ENCODE data around the gene ADGRB2.

ADGRB2 gene

DNA sequence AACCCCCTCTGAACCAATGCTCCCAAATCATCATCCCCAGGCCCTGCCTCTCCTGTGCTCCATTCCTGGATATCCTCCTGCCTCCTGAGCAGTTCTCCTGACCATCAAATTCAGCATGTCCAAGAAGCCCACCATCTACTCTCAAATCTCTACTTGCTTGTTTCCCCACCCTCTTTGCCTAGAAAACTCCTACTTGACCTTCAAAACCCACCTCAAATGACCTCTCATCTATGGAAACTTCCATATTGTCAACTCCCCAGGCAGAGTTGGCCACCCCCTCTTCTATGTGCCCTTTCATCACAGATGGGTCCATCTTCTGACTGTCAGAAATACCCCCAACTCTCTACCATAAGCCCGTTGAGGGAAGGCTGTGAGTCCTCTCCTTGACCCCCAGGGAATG lies 16.8 kb downstream of the ADGRB2 start:
- DNase-seq (ENCODE audit: low read depth) = no peak

DNA sequence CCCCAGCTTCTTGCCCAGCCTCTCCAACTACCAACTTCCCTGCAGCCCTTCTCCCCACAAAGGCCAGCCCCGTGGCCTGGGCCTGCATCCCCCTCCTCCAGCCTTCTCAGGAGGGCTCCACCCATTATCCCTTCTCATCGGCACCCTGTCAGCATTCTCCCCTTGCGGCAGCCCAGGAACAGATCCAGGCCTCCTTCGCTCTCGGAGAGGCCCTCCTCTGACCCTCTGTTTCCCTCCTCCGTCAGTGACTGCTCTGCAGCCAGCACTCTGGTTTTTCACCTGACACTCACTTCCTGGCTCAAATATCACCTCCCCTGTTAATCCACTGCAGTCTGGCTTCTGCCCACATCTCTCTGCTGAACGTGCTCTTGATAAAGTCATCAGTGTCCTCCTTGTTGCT lies 17.5 kb downstream of the ADGRB2 start:
- no peak for DNase-seq (ENCODE audit: low read depth)

DNA sequence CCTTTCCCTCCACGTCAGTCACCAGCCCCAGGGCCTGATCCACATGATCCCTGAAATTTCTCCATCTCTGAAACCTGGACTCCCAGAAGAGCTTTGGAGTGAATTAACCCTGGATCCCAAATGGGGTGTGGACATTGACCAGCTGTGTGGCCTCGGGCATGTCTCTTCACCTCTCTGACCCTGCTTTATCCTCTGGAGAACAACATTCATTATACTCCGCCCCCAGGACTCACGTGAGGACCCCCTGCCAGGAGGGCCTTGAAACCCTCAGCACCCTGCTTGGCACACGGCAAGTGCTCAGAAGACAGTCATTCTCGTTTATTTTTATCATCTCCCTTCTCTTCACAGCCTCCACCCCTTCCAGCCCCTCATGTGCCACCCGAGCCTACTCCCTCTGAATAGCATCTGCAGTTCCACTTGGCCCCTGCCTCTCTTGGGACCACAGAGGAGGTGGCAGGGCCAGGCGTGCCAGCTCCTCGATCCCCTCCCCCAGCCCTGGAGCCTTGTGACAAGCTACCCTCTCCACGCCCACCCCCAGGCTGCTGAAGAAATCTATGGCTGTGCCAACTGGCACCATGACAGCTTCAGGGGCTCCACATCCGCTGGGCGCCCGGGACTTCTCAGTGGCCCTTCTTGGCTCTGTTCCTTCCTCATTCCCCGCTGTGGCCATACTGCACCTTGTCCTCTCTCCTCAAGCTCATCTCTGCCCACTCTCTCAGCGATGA lies 18.0 kb downstream of the ADGRB2 start:
- no peak for DNase-seq (ENCODE audit: low read depth)

DNA sequence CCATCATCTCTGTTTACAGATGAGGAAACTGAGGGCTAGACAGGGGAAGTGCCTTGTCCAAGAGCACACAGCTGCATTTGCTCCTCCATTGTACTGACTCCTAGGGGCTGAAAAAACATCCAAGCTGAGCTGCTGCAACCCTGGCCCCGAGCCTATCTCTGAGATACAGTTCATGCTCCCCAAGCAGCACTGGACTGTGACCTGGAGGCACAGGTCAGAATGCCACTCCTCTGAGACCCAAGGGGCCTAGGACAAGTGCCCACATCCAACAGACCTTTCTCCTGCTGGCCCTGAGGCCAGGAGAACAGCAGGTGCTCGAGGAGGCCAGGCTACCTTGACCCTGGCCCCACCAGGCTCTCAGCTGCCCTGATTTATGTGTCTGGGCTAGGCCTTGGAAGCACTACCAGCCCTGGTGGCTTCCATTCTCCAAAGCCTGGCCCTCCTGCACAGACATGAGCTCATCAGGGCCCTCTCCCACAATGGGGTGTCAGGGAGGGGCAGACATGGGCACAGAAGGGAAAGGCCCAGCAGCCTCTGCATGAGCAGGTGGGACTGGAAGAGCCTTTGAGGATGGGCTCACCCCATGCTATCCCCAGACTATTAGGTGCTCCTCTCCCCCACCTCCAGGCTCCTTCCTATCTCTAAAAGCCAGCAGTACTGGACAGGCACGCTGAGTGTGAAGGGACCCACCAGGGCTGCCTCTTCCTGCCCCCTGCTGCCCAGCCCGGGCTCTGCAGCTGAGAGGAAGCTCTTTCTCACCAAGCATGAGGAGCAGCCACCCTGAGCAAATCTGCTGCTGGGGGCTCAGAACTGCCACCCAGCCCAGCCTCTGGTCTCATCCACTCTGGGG lies 18.8 kb downstream of the ADGRB2 start:
- peak; percentile 72 for DNase-seq (ENCODE audit: low read depth)

DNA sequence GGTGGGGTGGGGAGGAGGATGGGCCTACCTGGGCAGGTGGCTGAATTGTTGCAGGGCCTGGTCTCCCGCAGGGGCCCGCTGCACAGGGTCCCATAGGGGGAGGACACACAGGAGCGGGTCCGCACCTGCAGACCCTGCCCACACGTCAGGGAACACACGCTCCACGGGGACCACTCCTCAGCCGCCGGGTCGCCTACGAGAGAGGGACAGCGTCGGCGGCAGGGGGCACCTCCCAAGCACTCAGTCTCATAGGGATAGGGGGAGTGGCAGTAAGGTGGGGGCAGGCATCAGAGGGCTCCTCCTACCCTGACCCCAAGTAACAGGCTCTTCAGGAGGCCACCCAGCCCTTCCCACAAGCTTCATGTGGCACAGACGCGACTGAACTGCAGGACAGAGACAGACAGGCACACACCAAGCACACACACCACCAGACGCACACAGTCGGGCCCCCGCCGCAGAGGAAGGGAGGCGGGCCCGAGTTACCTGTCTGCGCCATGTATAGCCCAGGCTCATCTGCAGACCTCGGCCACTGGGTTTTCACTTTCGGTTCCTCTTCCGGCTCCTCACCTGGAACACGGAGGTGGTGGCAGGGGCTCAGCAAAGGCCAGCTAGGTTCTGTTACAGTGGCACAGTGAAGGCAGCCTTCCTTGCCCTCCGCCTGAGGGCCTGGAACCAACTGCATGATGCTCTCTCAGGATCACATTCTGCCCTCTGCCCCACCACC lies 19.8 kb downstream of the ADGRB2 start:
- no peak for DNase-seq (ENCODE audit: low read depth)

DNA sequence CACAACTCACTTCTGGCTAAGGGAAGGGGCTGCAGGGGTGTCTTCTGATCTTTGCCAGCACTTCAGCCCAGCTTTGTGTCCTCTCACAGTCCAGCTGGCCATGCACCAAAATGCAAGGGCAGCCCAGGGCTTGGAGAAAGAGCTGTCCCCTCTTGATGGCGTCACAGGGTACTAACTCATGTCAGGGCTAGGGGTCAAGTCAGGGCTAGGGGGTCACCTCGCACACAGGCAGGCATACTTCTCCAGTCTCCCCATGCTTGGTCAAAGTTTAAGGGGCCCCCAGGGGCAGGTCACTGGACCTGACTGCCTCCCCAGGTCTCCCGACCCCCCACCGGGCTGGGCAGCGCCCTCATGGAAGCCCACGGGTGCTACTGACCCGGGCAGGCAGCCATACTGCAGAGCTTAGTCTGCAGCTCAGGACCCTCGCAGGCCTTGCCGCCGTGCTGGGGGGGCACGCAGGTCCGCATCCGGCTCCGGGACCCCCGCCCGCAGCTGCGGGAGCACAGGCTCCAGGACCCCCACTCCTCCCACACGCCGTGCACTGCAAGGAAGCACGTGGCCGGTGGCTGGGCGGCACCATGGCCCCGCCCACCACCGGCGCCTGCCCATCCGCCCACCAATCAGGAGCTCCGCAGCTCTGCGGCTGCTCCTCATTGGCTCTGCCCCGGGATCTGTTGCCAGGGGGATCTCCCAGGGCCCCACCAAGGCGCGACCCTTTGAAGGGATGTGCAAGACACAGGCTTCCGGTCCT lies 21.5 kb downstream of the ADGRB2 start:
- no peak for DNase-seq (ENCODE audit: low read depth)

DNA sequence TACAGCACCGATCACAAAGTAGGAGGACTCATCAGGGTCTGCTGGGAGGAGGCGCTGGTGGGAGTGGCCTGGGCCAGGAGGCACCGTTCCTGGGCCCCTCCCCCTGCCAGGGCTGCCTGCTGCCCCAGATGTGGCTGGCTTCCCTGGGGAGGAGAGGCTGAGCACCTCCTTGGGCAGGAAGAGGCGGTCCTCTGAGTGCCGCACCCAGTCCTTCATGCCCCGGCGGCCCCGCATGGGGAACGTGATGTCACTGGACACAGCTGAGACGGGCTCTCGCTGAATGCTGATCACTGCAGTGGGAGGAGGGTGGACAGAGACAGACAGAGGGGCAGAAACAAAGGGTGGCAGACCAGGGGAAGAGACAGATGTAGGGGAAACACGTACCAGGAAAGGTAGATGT lies 24.8 kb downstream of the ADGRB2 start:
- DNase-seq (ENCODE audit: low read depth) = no peak

DNA sequence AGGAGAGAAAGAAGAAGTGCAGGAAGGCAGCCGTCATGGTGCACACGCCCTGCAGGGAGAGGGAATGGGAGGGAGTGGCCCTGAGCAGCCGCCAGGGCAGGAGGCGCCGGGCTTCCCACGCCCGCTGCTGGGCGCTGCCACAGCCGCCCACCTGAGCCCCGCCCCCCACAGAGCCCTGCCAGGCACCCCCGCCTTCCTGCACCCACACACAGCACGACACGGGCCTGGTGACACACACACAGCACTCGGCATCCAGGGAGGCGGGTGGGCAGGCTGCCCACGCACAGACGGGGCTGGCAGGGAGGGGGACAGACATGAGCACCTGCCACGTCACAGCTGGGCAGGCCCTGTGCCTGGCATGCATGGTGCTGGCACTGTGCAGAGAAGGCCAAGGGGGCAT lies 27.5 kb downstream of the ADGRB2 start:
- DNase-seq (ENCODE audit: low read depth) = no peak

DNA sequence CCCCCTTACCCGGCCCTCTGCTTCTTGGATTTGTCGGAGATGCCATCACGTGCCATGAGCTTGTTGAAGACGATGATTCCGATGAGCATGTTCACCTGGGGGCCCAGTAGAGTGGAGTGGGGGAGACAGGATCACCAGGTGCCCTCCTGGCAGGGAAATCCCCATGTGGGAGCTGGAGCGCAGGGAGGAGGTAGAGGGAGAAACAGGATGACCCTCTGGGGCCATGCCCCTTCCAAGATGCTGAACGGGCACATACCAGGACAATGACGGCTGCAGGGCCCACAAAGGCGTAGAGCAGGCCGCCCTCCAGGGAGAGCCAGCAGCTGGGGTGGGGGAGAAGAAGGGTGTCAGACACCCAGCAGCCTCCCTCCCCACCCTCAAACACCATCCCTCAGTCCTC lies 28.6 kb downstream of the ADGRB2 start:
- no peak for DNase-seq (ENCODE audit: low read depth)

DNA sequence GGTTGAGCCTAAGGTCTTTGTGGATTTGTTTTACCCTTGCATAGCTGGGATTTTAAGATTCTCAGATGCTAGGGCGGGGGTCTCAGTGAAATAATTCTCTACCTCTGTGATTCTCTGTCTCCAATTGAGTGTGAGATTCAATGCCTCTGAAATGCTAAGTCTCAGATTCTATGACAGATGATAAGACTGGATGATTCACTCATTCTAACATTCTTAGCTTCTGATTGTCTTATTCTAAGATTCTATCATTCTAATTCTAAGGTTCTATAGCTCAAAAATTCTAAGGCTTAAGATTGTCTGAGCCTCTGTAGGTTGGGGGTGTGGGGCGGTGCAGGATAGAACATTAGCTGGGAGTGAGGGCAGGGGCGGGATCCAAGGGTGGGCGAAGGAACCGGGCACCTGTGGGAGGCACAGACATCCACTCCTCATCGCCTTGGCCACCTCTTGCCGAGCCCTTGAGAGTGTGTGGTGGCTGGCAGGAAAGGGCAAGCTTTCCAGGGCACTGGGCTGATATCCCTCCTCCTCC lies 29.5 kb downstream of the ADGRB2 start:
- peak; percentile 61 for DNase-seq (ENCODE audit: low read depth)

DNA sequence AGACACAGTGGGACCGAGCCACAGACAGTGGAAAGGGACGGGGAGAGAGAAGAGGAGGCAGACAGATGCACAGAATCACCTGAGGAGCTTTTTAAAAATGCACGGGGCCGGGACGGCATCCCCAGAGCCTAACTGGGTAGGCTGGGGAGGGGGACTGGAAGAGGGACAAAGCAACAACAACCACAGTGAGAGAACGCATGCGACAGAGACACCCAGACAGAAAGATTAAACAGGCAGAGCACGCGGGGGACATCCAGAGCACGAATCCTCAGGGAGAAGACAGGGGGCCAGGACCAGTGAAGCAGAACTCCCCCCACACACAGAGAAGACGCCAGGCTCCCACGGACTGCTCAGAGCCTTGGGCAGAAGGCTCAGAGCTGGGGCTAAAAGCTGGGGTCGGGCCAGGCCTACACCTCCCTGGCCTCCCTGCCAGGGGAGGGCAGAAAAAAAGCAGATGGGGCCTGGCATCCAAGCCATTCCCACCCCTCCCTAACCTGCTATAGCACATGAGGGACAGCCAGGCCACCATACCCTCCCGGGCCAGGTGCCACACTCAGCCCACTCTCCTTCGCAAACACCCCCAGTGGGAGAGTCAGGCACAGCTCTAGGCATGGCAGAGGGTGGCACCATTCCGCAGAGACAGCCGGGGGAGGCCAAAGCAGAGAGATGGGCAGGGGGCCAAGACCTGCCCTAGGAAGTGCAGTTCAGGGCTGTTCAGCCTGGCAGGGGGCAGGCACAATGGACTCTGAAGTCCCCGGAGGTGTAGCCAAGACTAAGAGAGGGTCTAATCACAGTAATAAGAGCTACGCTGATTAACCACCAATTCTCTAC lies 30.5 kb downstream of the ADGRB2 start:
- DNase-seq (ENCODE audit: low read depth) = no peak

DNA sequence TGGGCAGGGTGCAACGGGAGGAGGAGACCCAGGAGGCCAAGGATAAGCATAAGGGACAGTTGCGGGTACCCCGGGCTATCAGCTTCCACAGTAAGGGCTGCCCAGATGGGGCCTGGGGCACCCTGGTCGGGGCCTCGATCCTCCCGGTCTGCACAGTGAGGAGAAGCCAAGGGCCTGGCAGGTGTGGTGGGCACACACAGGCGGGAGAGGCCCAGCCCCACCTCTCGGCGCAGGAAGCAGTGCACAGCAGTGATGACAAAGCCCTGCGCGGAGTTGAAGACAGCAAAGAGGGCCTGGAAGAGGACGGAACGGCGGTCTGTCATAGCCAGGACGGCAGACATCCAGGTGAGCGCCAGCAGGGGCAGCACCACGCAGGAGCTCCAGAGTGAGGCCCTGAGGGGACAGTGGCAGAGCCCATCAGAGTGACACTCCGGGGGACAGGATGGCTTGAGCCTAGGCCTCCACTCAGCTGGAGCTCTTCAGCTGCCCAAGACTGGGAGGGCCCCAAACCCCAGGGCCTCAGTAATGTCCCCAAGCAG lies 31.3 kb downstream of the ADGRB2 start:
- no peak for DNase-seq (ENCODE audit: low read depth)

DNA sequence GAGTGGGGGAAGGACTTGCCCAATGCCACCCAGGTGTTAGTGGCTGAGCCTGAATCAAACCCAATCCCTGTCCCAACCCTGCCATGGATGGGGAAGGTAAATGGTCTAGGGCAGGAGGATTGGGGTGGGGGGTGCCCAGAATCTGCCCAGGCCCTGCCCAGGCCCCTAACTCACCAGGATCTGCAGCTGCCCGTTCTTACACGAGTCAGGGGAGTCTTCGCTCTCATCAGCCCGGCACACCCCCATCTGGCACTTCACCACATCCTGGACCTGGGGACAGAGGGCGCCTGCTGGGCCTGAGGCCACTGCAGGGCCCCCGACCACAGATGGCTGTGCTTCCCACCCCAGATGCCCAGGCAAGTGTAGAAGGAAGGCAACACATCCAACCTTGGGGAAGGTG lies 31.8 kb downstream of the ADGRB2 start:
- DNase-seq (ENCODE audit: low read depth) = no peak

DNA sequence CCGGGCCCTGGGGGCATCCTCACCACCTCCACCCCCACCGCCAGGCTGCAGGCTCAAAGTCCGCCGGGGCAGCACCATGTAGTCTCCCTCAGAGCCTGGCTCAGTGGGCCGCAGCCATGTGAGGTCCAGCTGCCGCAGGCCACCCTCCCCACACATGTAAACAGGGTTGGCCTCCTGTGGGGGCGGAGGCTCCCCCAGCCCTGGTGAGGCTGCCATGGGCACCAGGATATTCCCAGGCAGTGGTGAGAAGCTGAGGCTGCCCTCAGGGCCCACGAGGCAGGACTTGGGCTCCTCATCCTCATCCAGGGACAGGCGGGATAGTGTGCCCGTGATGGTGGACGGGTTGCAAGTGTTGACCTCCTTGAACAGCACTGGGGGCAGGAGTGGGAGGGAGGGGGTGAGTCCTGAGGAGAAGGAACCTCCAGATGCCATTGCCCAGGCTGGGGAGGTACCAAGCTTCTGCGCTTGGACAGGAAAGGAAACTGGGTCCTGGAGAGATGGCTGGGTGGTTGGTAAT lies 33.0 kb downstream of the ADGRB2 start:
- DNase-seq (ENCODE audit: low read depth) = no peak

DNA sequence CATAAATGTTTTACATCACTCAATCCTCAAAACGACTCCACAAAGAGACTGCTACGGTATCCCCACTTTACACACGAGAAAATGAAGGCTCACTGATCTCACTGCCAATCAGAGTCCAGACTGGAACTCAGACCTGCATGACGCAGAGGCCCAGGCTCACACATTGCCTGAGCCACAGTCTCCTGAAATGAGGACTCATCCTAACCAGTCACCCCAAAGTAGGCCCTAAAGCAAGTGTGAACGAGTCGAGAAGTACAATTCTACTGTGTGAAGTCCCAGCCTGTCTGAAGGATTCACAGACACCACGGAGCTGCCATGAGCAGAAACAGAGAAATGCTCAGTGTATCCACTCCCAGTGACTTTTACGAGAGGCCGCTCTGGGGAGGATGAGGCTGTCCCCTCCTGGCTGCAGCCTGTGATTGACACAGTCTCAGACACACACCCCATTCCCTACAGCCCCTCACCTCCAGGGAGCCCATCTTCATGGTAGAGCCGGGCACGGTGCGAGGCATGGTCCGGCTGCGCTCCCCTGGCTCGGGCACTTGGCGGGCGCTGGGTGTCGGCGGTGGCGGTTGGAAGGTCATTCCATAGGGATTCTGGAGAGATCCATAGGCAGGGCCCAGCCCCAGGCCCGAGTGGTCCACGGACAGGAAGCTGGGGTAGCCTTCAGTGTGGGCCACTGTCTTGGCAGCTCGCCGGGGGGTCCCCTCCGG lies 33.6 kb downstream of the ADGRB2 start:
- DNase-seq (ENCODE audit: low read depth) = no peak

DNA sequence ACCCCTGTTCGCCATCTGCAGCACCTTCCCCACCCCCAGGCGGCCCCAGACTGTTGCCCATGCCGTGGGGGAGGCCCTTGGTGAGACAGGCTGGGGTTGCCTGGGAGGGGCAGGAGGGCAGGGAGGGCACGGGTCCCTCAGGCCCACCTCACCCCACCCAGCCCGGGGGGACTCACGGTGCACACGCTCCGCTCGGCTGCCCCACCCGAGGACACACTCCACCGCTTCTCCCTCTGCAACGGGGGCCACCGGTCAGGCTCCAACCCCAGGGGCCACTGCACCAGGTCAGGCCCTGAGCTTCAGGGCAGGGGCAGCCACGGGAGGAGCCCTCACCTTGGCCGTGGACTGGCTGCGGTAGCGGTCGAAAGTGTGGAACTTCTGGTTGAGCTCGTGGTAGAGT lies 36.3 kb downstream of the ADGRB2 start:
- no peak for DNase-seq (ENCODE audit: low read depth)

DNA sequence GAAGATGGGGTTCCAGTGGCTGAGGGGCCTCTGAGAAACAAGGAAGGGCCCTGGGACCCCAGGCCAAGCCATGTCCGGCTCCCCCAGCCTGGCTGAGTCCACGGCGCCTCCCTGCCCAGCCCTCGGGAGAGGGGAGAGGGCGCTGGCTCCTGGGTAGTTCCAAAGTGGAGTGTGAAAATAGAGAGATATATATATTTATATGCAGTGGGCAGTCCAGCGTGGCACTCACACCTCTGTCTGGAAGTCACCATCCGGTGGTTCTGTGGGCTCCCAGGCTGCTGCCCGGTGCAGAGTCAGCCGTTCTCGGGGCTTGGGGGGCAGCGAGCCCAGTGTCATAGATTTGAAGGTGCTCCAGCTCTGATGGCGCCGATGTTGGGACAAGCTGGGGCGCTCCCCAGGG lies 36.9 kb downstream of the ADGRB2 start:
- DNase-seq (ENCODE audit: low read depth) = no peak

DNA sequence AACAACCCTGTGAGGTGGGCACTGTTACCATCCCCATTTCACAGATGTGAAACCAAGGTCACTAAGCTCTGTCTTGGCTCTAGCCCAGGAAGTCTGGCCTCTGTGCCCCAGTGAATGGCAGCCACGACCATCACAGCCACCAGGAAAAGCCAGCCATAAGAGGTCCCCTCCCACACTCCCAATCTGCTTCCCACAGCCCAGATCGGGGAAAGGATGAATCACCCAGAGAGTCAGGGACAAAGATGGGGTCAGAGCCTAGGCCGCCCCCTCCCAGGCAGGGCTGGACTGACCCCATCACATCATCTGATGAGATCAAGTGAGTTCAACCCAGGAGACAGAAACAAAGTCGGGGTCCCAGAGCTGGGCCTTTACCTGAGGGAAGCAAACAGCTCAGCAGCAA lies 37.4 kb downstream of the ADGRB2 start:
- no peak for DNase-seq (ENCODE audit: low read depth)

DNA sequence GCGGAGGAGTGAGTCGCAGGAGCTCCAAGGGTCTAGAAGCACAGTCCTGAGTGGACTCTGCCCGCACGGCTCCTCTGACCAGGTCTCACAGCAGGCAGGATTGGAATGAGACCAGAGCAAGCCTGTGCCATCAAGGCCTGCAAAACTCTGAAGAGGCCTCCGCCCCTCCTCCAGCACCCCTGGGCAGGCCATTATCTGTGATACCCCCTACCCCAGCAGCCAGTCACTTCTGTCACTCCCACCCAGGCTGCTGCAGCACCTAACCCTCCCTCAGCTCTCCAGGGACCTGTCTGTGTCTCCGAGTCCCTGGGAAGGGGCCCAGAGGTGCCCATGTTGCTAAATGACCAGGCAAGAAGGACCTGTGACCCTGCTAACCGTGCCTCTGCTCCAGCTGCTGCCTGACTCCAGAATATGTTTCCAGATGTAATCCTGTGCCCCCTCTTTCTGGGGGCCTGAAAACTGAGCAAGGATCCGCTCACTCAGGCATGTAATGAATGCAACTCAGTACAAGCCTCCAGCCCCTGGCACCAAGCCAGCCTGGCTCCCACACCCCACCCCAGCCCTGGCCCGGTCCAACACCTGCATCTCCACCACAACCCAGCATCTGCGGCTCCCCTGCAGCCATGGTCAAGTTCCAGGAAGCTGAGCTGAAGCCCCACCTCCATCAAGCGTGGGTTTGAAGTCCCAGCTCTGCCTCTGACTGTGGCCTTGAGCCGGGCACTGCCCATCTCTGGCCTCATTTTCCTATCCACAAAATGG lies 38.2 kb downstream of the ADGRB2 start:
- no peak for DNase-seq (ENCODE audit: low read depth)

Measured in ELR (cell line).